HepG2 (cell line): Measurements from ENCODE around the gene DPEP1. TPM values are rescaled to one million over a fixed set of nuclear protein-coding genes. Genes with fewer than 3 reads are reported as not detected.

Source experiments
- ADNP ChIP-seq: sonication (generic); formaldehyde crosslinking; IDR thresholded peaks from 2 replicates; pipeline ENCODE4 v1.4.0; 2020; ENCODE audit warnings: missing genetic modification reagents
- ELF4 ChIP-seq: sonication (generic); formaldehyde crosslinking; IDR thresholded peaks from 2 replicates; pipeline ENCODE4 v1.5.0; 2020; ENCODE audit warnings: missing genetic modification reagents, mild to moderate bottlenecking, moderate library complexity, borderline replicate concordance
- HNRNPH1 ChIP-seq: fragments of 200-400 bp; formaldehyde crosslinking; optimal IDR thresholded peaks from 2 replicates; pipeline ENCODE3; 2017; ENCODE audit warnings: mild to moderate bottlenecking, low read depth, low read length
- LCORL ChIP-seq, 2 experiments: fragments of 450-650 bp in 1 of 2; sonication (generic) in 1 of 2; formaldehyde crosslinking in 1 of 2; IDR thresholded peaks; 2 replicates each; pipeline versions ENCODE4 v1.5.0 to v1.6.1; 2017 to 2020; ENCODE audit warnings: antibody characterized with exemption in 1 of 2, missing genetic modification reagents in 1 of 2
- MAFF ChIP-seq: IDR thresholded peaks from 2 replicates; pipeline ENCODE4 v1.6.1; 2011; ENCODE audit warnings: low read depth, low read length, improper control_type of control experiment
- ONECUT2 ChIP-seq: sonication (generic); formaldehyde crosslinking; IDR thresholded peaks from 2 replicates; pipeline ENCODE4 v1.4.0; 2020; ENCODE audit warnings: missing genetic modification reagents
- RBFOX2 ChIP-seq: fragments of 200-400 bp; formaldehyde crosslinking; IDR thresholded peaks from 2 replicates; pipeline ENCODE4 v1.6.1; 2017; ENCODE audit warnings: low read depth, mild to moderate bottlenecking, low read length
- TEAD3 ChIP-seq: optimal IDR thresholded peaks from 2 replicates; pipeline ENCODE3; 2016; ENCODE audit warnings: borderline replicate concordance
- ZNF12 ChIP-seq: sonication (generic); formaldehyde crosslinking; IDR thresholded peaks from 2 replicates; pipeline ENCODE4 v1.5.0; 2020; ENCODE audit warnings: missing genetic modification reagents
- ZNF329 ChIP-seq: sonication (generic); formaldehyde crosslinking; IDR thresholded peaks from 2 replicates; pipeline ENCODE4 v1.9.0; 2021; ENCODE audit warnings: low read depth, mild to moderate bottlenecking, missing genetic modification reagents
- ZNF563 ChIP-seq: sonication (generic); formaldehyde crosslinking; IDR thresholded peaks from 2 replicates; pipeline ENCODE4 v1.8.0; 2022; ENCODE audit warnings: mild to moderate bottlenecking, moderate library complexity, missing genetic modification reagents
- ZNF569 ChIP-seq: sonication (generic); formaldehyde crosslinking; IDR thresholded peaks from 2 replicates; pipeline ENCODE4 v1.5.0; 2020; ENCODE audit warnings: mild to moderate bottlenecking, missing genetic modification reagents, moderate library complexity, borderline replicate concordance
- ZNF629 ChIP-seq: sonication (generic); formaldehyde crosslinking; conservative IDR thresholded peaks from 2 replicates; pipeline ENCODE4 v1.5.0; 2020; ENCODE audit warnings: missing genetic modification reagents
- polyA plus RNA-seq, 8 experiments: library from polyadenylated mRNA; depleted of rRNA in 3 of 8; stranded (reverse) in 7 of 8; unstranded in 1 of 8; fragments of >200 nt; fragmentation: Illumina TruSeq in 4 of 8; extraction: Trizol in 4 of 8; gene quantifications; 2 replicates each; pipeline versions ENCODE4 v1.2.1 to v1.2.3, GENCODE V29; 2011 to 2016; ENCODE audit warnings: low read depth in 4 of 8, missing spikeins in 1 of 8, mixed read lengths in 1 of 8; ENCODE audit not compliant: insufficient read depth in 1 of 8
- total RNA-seq, 5 experiments: library from RNA; depleted of rRNA; stranded (reverse); fragments of >200 nt; fragmentation: Illumina TruSeq; extraction: Trizol; gene quantifications; 2 replicates each; pipeline ENCODE4 v1.2.3, GENCODE V29; 2016; ENCODE audit warnings: low read depth in 1 of 5
- TF ChIP-seq, protein P1 (sequence below): sonication (generic); formaldehyde crosslinking; IDR thresholded peaks from 2 replicates; pipeline ENCODE4 v1.4.0; 2020; ENCODE audit warnings: missing genetic modification reagents, borderline replicate concordance
- TF ChIP-seq, protein P2 (sequence below): sonication (generic); formaldehyde crosslinking; IDR thresholded peaks from 2 replicates; pipeline ENCODE4 v1.8.0; 2022; ENCODE audit warnings: missing genetic modification reagents, mild to moderate bottlenecking, inconsistent platforms, borderline replicate concordance
- TF ChIP-seq, protein P3 (sequence below): sonication (generic); formaldehyde crosslinking; IDR thresholded peaks from 2 replicates; pipeline ENCODE4 v1.4.0; 2020; ENCODE audit warnings: missing genetic modification reagents
- TF ChIP-seq, protein P4 (sequence below): sonication (generic); formaldehyde crosslinking; IDR thresholded peaks from 2 replicates; pipeline ENCODE4 v1.4.0; 2020; ENCODE audit warnings: missing genetic modification reagents, borderline replicate concordance

DPEP1 gene
- total and polyA plus RNA-seq, 2 of the 13 experiments (the other 11 are each of a cell fraction or from before 2014, with no cell fraction given): 37.6 to 52.2 TPM

DNA sequence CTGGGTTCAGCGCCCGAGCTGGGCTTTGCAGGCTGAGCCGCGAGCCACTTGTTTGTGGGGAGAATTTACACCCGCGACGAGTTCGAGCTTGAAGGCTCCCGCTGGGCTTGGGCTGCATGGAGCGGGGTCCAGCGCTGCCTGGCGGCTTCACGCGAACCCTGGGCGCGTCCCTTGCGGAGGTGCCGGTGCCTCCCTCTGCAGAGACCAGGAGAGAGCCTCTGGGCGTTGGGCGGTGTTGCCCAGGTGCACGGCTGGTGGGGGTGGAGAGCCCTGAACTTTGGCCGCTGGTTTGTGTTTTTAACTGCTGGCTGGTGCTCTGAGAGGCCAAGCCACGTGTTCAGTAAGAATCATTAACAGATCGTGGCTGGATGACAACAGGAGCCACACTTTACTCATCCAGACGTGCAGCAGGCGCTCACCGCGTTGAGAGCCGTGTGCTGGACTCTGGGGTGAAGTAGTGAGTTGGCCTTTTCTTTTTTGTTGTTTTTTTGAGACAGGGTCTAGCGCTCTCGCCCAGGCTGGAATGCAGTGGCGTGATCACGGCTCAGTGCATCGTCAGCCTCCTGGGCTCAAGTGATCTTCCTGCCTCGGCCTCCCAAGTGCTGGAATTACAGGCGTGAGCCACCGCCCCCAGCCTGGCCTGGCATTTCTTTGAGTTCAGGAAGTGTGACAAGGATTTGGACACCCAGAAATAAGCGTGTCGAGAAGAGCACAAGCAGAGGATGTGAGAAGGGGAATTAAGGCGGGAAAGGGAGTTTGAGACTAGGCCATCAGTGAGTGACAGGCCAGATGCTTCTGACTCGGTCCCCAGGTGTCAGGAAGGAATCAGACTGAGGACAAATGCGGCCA lies 73.9 kb downstream of the DPEP1 start (continued):
- TF ChIP-seq, protein P1, sequence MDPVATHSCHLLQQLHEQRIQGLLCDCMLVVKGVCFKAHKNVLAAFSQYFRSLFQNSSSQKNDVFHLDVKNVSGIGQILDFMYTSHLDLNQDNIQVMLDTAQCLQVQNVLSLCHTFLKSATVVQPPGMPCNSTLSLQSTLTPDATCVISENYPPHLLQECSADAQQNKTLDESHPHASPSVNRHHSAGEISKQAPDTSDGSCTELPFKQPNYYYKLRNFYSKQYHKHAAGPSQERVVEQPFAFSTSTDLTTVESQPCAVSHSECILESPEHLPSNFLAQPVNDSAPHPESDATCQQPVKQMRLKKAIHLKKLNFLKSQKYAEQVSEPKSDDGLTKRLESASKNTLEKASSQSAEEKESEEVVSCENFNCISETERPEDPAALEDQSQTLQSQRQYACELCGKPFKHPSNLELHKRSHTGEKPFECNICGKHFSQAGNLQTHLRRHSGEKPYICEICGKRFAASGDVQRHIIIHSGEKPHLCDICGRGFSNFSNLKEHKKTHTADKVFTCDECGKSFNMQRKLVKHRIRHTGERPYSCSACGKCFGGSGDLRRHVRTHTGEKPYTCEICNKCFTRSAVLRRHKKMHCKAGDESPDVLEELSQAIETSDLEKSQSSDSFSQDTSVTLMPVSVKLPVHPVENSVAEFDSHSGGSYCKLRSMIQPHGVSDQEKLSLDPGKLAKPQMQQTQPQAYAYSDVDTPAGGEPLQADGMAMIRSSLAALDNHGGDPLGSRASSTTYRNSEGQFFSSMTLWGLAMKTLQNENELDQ (CRISPR knock-in tag): no peak
- TF ChIP-seq ZNF12 (peak; percentile 94), ZNF569 (CRISPR knock-in tag) (peak; percentile 96; the same call in 1 of the 2 replicates), ZNF629 (CRISPR knock-in tag) (peak; percentile 64), LCORL (IDR thresholded peaks at IDR 0.05) (no peak), LCORL (CRISPR knock-in tag; IDR thresholded peaks at IDR 0.05) (peak; percentile 98), RBFOX2 (peak; percentile 90), ZNF563 (CRISPR knock-in tag) (peak; percentile 94; the same call in 1 of the 2 replicates), TEAD3 (peak; percentile 96), HNRNPH1 (peak; percentile 36), ONECUT2 (peak; percentile 56), MAFF (no peak), ADNP (CRISPR knock-in tag) (peak; percentile 71; the same call in 1 of the 2 replicates), ELF4 (0 out of 2 replicates have a peak, but pooled peaks have one; percentile 70), ZNF329 (CRISPR knock-in tag) (peak; percentile 93)
- TF ChIP-seq, protein P2, sequence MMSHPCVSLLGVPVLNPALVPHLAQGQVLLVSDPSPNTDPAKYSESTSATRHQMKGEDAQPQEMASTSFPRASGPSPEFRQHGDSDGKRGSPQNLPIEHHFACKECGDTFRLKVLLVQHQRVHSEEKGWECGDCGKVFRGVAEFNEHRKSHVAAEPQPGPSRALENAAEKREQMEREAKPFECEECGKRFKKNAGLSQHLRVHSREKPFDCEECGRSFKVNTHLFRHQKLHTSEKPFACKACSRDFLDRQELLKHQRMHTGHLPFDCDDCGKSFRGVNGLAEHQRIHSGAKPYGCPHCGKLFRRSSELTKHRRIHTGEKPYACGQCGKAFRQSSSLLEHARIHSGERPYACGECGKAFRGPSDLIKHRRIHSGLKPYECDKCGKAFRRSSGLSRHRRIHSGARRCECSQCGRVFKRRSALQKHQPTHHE: peak; percentile 97
- TF ChIP-seq, protein P3, sequence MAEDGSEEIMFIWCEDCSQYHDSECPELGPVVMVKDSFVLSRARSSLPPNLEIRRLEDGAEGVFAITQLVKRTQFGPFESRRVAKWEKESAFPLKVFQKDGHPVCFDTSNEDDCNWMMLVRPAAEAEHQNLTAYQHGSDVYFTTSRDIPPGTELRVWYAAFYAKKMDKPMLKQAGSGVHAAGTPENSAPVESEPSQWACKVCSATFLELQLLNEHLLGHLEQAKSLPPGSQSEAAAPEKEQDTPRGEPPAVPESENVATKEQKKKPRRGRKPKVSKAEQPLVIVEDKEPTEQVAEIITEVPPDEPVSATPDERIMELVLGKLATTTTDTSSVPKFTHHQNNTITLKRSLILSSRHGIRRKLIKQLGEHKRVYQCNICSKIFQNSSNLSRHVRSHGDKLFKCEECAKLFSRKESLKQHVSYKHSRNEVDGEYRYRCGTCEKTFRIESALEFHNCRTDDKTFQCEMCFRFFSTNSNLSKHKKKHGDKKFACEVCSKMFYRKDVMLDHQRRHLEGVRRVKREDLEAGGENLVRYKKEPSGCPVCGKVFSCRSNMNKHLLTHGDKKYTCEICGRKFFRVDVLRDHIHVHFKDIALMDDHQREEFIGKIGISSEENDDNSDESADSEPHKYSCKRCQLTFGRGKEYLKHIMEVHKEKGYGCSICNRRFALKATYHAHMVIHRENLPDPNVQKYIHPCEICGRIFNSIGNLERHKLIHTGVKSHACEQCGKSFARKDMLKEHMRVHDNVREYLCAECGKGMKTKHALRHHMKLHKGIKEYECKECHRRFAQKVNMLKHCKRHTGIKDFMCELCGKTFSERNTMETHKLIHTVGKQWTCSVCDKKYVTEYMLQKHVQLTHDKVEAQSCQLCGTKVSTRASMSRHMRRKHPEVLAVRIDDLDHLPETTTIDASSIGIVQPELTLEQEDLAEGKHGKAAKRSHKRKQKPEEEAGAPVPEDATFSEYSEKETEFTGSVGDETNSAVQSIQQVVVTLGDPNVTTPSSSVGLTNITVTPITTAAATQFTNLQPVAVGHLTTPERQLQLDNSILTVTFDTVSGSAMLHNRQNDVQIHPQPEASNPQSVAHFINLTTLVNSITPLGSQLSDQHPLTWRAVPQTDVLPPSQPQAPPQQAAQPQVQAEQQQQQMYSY (CRISPR knock-in tag): peak; percentile 81
- TF ChIP-seq, protein P4, sequence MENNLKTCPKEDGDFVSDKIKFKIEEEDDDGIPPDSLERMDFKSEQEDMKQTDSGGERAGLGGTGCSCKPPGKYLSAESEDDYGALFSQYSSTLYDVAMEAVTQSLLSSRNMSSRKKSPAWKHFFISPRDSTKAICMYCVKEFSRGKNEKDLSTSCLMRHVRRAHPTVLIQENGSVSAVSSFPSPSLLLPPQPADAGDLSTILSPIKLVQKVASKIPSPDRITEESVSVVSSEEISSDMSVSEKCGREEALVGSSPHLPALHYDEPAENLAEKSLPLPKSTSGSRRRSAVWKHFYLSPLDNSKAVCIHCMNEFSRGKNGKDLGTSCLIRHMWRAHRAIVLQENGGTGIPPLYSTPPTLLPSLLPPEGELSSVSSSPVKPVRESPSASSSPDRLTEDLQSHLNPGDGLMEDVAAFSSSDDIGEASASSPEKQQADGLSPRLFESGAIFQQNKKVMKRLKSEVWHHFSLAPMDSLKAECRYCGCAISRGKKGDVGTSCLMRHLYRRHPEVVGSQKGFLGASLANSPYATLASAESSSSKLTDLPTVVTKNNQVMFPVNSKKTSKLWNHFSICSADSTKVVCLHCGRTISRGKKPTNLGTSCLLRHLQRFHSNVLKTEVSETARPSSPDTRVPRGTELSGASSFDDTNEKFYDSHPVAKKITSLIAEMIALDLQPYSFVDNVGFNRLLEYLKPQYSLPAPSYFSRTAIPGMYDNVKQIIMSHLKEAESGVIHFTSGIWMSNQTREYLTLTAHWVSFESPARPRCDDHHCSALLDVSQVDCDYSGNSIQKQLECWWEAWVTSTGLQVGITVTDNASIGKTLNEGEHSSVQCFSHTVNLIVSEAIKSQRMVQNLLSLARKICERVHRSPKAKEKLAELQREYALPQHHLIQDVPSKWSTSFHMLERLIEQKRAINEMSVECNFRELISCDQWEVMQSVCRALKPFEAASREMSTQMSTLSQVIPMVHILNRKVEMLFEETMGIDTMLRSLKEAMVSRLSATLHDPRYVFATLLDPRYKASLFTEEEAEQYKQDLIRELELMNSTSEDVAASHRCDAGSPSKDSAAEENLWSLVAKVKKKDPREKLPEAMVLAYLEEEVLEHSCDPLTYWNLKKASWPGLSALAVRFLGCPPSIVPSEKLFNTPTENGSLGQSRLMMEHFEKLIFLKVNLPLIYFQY (CRISPR knock-in tag): peak; percentile 93
